HuH-7.5 (cell line): ENCODE data around the gene CMSS1.

Source experiments
- DNase-seq: peaks from one replicate; pipeline ENCODE4 v3.0.0; 2011; ENCODE audit warnings: low spot score

CMSS1 gene

DNA sequence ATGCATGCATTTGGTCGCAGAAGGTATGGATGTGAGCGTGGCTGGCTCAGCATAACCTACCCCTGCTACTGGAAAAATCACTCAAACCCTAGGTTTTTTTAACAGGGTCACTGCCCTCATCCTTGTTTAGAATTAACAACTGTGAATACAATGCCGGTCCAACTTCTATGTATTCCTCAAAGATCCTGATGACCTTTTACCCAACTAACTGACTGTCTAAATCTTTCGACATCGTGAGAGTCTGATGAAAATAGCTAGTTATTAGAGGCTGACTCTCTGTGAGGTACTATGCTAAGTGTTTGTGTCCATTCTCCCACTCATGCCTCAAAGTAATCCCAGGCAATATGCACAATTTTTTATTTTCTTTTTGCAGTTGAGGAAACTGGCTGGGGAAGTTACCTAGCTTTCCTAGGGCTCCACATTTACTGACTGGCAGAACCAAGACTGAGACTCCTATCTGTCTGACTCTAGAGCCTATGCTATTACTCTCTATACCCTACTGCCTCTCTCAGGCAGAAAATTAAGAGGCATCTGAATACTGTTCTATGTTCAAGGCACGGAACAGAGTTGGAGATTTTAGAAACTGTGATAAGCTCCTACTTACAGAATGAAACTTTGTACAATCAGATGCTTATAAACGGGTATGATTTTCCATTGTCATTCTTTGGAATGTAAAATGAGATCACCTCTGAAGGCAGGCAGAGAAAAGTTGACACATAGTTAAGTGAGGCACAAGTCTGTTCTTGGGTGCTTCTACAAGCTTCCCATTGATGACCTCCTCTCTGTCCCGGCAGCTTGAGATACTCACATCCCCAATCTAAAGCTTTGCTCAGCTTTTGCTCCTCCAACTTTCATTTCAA lies 240.3 kb downstream of the CMSS1 start:
- no peak for DNase-seq

DNA sequence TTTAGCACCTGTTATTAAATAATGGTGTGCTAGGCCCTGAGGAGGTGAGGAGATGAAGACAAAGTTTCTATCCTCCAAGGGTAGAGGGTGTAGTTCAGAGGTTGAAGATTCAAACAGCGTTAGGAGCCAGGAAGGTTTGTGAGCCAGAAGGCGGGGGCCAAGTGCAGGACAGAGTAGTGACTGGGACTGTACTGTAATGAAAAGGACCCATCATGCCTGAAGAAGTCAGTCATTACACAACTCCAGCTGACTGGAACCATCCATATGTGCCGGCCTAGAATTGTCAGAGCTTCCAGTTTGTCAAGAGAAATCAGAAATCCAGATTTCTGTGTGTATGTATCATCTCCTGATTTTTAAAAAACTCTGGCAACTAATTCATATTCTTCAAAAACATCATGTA lies 241.8 kb downstream of the CMSS1 start:
- DNase-seq: no peak

DNA sequence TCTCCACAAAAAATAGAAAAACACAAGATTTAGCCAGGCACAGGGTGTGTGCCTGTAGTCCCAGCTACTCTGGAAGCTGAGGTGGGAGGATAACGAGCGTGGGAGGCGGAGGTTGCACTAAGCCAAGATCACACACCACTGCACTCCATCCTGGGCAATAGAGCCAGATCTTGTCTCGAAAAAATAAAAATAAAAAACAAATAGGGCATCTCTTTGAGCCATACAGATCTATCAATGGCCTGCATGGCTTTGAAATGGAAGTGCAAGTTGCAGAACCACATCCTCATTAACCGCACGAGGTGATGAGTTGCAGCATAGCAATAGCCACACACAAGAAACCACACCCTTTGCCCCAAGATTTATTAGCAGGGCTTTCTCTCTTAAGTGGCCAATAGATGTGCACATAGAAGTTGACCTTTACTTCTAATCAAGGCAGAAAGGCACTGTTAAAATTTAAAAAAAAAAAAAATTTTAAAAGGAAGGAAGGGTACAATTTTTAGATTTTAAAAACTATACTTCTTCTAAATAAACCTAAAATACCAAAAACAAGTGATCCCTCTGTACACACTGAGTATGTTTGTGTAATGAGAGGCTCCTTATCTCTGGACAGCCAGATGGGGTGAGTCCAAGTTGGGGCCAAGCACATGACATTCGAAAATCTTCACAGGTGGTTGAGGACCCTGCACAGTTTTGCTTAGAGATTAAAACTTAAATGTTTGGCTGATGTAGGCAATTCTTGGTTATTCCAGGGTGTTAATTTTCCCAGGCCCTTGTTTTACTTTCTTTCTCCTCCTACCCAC lies 243.2 kb downstream of the CMSS1 start:
- DNase-seq: no peak

DNA sequence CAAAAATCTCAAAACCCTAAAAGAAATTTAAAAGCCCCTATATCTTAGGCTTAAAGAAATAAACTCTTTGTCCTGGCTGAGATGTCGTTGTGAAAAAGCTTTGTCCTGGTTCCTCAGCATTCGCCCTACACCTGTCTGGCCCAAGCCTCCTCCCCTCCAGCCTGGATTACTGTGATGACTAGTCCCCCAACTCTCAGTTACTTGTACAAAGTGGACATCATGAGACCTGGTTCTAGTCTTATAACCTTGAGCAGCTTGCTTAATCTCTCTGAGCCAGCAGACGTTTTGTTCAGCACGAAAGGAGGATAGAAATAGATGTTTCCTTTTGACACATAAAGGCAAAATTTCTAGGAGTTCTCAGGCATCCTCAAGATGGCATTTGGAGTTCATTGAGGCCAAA lies 245.0 kb downstream of the CMSS1 start:
- no peak for DNase-seq

DNA sequence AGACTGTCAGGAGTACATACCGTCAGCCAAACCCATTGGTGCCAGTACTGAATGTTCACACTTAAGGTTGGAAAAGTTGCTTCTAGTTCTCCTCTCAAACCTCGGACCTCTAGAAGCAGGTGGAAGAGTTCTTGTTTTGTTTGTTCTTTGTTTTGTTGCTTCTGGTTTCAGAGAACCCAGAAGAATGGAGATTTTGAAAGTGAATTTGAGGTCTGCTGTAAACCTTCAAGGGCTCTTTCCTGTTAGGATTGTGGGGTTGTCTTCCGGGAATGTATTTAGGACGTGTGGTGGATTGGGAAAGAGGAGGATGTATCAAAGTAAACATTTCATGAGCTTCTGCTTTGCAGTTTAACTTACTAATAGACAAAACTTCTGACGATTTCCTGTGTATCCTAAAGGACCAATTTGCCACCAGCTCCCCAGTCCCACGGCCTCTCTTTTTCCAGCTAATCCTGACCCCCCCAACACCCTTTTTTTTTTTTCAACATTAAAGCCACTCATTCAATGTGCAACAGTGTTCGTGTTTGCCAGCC lies 246.3 kb downstream of the CMSS1 start:
- no peak for DNase-seq

DNA sequence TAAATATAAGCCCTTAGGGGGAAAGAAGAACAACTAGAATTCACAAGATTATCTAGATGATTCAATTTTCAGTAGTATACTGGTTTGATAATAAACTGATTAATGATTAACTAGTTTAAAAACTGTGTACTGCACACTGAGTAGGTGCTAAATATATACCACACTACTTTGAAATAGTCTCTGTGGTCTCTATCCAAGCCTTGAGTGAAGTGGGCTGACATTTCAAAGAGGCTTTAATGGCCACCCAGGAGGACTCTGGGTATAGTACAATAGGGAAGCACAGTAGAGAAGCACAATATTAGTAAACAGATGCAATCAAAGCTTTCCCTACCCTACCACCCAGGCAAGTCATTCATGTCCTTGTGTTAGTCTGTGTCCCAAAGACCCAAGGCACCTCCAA lies 249.9 kb downstream of the CMSS1 start:
- DNase-seq: no peak

DNA sequence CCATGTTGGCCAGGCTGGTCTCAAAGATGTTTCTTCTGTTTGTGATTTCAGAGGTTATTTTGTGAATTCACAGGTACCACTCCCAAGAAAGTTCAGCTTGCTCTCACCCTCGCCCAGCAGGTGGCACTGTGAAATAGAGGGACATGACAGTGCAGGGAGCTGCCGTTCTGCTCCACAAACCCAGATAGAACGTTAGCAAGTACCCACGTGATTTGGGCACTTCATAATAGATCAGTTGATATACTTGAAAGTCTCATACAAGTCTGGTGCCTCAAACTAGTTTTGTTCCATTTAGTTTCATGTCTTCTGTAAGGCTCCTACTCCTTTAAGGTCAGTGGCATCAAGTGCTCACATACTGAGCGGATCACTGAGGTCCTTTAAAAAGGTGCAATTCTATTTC lies 251.2 kb downstream of the CMSS1 start:
- peak; percentile 42 for DNase-seq

DNA sequence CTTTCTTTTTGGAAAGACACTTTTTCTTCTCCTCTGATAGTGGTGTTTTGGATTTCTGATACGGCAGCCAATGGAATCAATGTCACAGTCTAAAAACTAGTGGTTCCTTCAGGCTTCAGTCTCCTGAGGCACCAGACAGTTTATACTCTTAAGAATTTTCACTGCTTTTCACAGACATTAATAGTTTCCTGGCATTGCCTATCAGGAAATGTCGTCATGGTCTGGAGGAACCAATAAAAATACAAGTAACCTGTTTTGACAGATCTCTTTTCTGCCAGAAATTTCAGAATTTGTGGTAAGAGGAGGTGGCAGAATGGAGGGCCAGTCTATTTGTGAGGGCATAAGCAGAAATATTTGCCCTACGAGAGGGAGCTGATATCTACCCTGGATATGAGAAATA lies 251.8 kb downstream of the CMSS1 start:
- DNase-seq: no peak

DNA sequence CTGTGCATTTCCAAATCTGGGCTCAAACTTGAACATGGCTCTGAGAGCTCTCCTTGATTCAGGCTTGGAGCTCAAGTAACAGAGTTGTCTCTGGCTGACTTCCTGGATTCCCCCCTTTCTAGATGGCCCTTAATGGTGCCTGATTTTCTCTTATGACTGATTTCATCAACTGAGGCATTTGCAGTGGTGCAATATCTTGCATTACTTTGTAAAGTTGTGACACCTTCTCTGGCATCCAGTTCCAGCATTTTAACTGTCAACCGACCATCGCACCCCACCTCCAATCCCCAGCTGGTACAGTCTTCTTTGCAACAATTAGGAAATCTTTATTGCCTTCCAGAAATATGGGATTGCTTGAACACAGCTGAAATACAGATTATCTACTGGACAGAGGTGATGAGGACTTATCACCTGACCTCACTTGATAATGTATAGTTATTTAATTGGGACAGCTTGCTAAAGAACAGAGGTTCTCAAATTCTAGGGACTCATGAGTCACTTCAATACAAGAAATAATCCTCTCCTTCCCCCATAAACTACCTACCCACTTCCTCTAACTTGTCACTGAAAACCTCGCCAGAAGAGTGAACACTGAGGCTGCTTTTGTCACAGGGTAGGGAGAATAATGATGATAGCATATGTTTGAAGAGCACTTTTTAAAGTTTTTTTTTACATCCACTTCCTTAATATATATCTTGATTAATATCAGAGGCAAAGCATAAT lies 254.8 kb downstream of the CMSS1 start:
- DNase-seq: no peak

DNA sequence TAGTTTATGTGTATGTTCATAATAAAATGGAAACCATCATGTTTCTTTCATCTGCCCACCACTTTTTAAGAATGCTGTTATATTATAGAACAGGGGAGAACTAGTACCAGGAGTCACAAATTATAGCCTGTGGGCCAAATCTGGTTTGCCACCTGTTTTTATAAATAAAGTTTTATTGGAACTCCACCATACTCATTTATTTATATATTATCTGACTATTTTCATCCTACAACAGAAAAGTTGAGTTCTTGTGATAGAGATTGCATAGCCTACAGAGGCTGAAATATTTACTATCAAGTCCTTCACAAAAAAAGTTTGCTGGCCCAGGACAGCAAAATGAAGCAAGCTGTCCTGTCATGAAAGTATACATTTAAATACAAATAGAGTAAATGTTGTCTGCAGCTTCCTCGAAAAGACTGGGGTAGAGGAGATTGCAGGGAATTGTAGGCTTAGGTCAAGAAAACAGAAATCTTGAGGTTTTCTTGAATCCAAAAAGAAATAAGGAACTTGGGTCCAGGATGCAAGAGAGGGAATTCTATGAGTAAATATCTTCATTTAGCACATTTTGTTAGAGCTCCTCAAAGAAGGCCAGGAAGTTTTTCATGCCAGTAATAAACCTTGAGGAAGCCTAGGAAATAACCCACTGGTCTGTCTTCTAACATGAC lies 255.5 kb downstream of the CMSS1 start:
- no peak for DNase-seq

DNA sequence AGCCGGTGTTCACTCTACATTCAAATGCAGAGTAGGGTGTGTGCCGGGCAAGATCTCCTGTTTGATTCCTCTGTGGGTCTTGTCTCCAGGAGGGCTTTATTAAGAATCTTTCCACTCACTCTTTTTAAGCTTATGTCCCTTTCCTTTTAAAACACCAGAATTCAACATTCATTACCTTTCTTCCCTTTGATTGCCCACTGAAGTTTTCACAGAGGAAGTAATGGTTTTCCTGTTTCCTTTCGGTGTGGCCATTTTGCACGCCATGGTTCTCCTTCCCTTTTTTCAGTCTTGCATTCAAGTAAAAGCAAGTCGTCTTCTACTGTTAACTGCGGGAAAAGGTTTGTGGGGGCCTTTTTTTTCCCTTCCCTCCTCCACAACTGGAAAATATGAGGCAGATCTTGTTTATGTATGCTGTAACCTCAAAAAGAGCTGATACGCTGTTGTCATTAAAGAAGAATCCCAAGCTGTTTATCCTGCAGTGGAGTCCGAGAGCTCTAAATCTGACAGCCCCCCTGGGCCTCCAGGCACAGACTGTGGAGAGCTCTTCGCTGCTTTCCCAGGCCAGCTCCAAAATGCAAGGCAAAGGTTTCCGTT lies 256.1 kb downstream of the CMSS1 start:
- no peak for DNase-seq

DNA sequence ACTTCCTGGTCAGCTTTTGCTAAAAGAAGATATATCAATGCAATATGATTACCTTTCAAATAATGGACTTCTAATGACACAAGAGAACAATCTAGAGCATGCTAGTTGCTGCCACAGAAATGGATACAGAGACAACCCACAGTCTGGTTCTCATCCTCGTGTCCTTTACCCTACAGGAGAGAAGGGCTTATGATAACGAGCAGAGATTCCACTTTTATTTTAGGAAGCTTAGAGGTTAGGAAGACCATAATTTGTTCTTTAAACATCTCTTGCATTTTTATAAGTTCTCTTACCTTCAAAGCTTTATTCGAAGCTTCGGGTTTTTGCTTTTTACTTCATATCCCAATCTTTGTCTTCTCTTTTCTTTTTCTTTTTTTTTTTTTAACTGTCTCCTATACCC lies 257.5 kb downstream of the CMSS1 start:
- DNase-seq: no peak

DNA sequence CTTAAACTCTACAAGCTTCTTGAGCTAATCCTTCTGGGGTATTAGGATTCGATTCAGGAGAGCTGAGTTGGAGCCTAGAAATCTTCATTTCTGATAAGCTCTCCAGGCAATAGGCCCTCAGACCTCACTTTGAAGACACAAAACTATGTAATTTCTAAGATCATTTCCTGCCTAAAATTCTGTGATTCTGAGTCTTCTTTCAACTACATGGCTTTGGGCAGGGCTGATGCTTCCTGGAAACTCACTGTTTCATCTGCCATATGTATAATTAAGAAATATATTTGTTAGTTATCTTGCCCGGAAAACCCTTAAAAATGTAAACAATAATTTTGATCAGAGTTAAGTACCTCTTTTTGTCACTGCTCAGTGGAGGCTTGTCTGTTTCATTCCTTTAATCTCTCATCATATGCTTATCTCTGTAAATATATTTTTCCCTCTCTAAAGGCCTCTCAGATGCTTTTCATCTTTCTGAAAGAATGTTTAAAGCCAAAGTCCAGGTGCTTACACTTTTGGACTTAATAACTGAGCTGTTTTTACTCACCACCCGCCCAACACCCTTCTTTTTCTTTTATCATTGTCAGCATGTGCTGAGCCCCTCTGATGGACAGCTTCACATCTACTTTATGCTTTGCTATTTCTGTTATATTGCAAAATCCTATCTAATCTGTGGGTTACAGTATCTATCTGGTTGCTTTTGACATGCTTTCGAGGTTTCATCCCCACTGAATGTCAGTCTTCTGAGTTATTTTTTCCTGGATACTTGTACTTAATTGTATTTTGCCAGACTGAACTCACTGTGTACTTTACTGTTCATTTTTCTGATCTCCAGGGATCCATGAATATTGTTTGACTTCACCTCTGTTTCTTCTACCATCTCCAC lies 258.4 kb downstream of the CMSS1 start:
- DNase-seq: no peak

DNA sequence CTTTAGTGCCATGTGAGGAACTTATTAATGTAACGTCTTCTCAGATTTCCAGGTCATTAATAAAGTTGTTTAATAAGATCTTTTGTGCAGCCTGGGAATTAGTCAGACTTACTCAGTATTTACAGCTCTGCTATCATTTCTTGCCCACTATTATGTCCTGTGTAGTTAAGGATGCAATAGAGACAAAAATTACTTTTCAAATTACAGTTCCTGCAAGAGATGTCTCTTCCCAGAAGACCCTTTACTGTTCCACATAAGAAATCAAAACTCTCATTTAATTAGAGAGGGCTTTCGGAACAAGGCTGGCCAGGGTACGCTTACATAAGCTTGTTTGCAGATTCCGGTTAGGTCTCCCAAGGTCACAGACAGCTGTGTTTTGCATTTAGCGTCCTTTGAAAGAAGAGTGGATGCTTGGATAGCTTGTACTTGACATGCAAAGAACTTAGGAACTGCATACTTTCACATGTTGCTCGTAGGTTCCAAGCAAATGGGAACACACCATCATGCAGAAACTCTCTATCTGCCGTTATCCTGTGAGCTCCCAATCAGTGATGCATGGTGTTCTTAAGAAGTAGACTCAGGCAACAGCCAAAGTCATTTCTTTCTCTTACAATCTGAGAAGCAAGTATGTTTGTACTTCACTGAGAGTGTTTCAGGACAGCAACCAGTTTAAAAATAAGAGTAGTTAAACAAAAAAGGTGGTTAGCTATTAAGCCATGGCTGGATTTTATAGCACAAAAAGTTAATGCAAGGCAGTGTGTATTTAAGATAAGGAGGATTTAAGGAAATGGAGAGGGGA lies 259.3 kb downstream of the CMSS1 start:
- DNase-seq: no peak

DNA sequence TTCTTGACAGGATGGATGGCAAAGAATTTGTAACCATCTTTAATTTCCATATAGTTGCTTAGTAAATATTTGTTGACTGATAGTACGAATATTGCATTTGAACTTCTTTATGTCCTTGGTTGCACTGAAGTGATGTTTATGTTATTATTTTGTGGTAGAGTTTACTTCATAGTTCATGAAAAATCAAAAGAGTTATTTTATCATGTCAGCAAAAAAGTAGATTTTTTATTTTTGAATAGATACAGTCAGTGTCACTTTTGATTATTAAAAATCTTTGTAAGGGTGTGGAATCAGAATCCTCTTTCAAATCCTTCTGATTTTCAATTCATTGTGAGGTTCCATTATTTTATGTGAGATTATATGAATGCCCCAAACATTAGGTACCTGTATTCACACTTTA lies 261.7 kb downstream of the CMSS1 start:
- DNase-seq: no peak

DNA sequence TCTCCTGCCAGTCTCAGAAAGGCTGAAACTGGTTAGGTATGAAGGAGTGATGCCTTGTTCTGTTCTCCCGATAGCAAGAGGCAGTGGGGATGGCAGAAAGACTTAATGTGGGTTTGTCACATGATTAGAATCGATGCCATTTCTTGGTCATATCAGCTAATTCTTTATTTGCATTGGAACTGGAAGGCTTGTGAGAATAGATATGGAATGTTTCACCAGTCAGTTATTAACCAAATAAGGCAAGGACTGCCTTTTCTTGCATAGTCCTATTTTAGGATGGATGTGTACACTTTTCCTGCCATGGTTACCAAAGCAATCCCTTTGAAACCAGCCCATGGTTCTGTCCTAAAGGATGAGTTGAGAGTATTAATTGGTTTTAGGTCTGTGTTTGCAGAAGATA lies 262.9 kb downstream of the CMSS1 start:
- DNase-seq: no peak

DNA sequence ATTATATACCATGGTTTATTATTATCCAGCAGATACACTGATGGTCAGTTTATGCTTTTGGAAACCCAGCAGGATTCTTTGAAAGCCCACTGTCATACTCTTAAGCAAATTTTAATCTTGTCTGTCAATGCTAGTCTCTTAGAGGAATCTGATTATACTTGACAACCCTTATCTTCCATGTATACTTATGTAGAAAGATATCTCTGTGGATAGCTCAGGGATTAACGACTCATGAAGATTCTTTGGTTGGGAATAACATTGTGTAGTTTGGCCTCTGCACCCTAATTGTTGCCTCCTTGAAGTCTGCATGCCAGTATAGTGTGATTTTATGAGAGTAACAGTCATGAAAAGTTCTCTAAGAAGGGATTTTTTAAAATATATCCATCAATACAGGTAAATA lies 263.6 kb downstream of the CMSS1 start:
- DNase-seq: no peak

DNA sequence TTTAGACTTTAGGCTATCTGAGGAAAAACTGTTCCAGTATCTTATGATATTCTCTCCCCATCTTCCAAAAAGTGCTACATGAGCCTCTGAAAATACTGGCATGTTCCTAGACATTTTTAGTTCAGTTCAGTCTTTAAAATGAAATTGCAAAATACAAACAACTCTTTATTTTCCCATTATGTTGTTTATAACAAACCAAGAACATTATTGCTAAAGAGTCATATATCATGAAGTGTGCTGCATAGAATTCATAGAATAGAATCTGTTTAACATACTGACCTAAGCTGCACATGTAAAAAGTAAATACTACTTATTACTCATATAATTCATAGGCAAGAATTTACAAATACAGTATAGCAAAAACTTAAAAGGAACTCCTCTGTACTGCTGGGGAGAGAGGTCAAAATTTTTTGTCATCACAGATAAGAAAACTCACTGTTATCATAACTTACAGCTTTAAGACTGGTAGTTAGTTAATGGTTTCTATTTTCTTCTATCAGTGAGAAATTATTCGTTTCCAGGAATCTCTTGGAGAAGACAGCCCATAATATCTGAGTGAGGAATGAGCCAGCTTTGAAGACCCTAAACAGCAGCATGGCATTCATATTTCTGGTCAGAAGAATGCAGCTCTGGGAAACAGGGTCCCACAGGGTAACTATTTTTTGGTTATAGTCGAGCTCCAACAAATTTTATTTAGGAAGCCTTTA lies 264.5 kb downstream of the CMSS1 start:
- no peak for DNase-seq

DNA sequence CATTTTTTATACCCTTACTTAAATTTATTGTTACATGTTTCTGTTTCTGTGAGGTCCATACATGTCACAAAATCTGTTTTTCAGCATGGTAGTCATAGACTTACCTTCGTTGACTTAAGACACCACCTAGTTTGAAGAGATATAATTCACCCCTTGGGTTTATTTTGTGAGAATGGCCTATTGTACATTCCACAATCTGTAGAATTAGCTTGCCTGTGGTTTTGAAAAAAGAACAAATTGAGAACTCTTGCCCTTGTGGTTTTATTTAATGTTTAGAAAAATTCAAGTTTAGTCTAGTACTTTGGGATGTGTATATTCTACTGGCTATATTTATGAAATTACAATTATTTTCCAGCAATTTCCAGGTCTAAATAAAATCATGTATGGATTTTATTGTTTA lies 265.1 kb downstream of the CMSS1 start:
- DNase-seq: no peak
